Measurements from ENCODE around the gene DDX5.
A peak's percentile ranks its signal among the peaks of the same experiment; 100 is the strongest.
"Not testable (repeated sequence)": the region's sequence is repeated elsewhere in the genome, so short reads cannot be mapped to it uniquely, and the experiment has no call there.

Gene DDX5

DNA sequence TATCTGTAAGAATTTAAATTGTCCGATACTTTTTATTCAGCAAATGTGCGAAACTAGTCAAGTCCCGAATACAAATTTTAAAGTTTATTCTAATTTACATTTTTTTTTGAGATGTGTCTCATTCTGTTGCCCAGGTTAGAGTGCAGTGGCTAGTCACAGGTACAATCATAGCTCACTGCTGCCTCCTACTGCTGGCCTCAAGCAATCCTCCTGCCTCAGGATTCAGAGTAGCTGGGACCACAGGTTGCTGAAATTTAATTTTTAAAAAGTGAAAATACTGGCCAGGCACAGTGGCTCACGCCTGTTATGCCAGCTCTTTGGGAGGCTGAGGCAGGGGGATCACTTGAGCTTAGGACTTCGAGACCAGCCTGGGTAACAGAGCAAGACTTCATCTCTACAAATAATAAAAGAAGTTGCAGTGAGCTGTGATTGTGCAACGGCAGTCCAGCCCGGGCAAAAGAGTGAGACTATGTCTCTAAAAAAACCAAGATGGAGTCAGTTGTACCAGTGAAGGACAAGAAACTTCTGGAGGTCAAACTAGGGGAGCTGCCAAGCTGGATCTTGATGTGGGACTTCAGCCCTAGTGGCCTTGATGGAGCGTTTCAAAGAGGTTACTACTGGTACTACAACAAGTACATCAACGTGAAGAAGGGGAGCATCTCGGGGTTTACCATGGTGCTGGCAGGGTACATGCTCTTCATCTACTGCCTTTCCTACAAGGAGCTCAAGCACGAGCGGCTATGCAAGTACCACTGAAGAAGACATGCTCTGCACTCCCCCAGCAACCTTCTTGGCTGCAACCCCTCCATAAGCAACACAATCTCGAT lies 14.8 kb downstream of the DDX5 start:
- DNase-seq, result peak; percentile 79

GRCh38 chr17:64488301-64488700 lies 17.8 kb downstream of the DDX5 start:
- DNase-seq, result no peak

DNA sequence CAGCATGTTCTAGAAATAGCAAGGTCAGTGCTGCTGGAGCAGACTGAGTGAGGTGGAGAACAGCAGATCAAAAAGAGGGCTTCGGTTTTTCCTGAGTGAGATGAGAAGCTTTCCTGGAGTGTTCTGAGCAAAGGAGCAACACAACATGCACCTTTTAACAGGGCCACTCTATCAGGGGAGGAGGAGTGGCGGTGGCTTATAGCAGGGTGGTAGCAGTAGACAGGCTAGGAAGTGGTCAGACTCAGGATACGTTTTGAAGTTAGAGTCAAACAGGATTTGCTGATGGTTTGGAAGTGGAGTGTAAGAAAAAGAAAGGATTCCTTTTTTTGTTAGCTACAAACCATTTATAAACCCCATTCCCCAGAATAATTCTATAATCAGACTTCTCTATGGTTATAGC lies 21.7 kb downstream of the DDX5 start:
- no peak for DNase-seq

DNA sequence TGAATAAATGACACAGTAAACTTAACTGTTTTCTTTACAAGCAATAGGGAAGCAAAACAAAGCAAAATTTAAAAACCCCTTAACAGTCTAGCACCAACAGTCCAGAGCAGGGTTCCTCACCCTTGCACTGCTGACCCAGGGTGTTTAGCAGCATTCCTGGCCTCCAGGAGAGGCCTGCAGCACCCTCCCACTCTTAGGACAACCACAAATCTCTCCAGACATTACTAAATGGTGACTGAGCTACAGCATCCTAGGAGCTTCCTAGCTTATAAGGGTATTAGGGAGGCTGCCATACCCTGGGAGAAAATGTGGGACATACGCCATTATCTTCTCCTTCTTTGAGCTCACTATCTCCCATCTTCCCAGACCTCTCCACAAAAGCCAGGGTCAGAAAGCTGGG lies 25.1 kb downstream of the DDX5 start:
- no peak for DNase-seq

- no peak for DNase-seq
These were observed 28.2 kb downstream of the DDX5 start for GRCh38 chr17:64477849-64478248.

GRCh38 chr17:64472564-64472963 lies 33.5 kb downstream of the DDX5 start:
- DNase-seq, result no peak

- no peak for DNase-seq
These were observed 34.6 kb downstream of the DDX5 start for GRCh38 chr17:64471440-64471839.

GRCh38 chr17:64470625-64471024 lies 35.5 kb downstream of the DDX5 start:
- no peak for DNase-seq

- DNase-seq, result not testable (repeated sequence)
These were observed 39.3 kb downstream of the DDX5 start for GRCh38 chr17:64466834-64467233.

DNA sequence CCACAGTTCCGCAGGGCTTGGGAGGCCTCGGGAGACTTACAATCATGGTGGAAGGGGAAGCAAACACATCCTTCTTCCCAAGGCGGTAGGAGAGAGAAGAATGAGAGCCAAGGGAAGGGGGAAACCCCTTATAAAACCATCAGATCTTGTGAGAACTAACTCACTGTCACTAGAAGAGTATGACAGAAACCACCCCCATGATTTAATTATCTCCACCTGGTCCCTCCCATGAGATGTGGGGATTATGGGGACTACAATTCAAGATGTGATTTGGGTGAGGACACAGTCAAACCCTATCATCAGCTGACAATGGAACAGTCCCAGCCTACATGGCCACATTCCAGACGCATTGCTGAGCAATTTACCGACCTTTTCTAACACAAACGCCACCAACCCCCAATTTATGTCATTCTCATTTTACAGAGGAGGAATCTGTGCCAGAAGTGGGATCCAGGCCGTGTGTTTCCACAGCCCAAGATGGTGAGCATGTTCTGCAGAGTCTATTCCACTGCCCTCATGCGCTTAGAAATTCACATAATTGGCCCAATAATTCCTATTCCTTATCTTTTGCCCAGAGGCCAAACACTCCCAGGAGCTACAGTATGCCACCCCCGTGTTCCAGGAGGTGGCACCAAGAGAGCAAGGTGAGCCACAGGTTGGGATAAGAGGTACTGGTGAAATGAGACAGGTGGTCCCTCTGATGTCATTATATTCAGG lies 39.9 kb downstream of the DDX5 start:
- no peak for DNase-seq

GRCh38 chr17:64461788-64462187 lies 44.3 kb downstream of the DDX5 start:
- DNase-seq, result no peak

- no peak for DNase-seq
These were observed 45.1 kb downstream of the DDX5 start for GRCh38 chr17:64460955-64461354.

DNA sequence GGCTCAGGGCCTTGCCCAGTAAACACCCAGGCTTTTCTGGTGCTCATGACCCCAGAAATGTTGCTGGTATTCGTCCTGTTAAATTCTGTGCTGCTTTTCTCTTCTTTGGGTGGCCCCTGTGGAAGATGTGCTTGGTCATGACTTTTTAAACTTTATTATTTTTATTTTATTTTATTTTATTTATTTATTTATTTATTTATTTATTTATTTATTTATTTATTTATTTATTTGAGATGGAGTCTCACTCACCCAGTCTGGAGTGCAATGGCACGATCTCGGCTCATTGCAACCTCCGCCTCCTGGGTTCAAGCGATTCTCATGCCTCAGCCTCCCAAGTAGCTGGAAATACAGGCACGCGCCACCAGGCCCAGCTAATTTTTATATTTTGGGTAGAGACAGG lies 46.3 kb downstream of the DDX5 start:
- DNase-seq, result not testable (repeated sequence)

DNA sequence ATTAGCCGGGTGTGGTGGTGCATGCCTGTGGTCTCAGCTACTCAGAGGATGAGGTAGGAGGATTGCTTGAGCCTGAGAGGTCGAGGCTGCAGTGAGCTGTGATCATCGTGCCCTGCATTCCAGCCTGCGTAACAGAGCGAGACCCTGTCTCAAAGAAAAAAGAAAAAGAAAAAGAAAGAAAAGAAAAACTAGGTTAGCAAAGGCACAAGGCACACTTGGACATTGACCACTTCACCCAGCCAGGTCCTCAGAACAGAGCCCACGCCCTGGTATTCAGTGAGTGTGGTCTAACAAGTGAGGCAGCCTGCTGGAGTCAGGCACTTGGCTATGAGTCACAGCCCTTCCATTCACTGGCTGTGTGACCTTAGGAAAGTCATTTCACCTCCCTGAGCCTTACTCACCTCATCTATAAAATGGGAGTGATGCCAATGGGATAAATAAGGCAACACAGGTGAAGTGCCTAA lies 46.8 kb downstream of the DDX5 start:
- no peak for DNase-seq

- DNase-seq, result no peak
These were observed 47.3 kb downstream of the DDX5 start for GRCh38 chr17:64458756-64459155.

DNA sequence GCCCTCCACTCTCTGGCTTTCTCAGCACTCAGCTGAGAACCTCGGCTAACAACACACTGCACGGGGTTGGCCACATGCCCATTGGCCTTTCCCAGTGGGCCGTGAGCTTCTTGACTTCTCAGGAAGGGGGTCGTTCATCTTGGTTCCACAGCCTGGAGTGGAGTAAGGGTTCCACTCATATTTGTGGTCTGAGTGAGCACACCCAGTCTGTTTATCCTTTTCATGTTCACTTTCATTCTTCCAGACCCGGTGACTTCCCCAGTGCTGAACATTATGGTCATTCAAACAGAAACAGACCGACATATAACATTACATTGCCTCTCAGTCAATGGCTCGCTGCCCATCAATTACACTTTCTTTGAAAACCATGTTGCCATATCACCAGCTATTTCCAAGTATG lies 48.9 kb downstream of the DDX5 start:
- no peak for DNase-seq

GRCh38 chr17:64455993-64456885 lies 49.9 kb downstream of the DDX5 start:
- DNase-seq, result peak; percentile 47

DNA sequence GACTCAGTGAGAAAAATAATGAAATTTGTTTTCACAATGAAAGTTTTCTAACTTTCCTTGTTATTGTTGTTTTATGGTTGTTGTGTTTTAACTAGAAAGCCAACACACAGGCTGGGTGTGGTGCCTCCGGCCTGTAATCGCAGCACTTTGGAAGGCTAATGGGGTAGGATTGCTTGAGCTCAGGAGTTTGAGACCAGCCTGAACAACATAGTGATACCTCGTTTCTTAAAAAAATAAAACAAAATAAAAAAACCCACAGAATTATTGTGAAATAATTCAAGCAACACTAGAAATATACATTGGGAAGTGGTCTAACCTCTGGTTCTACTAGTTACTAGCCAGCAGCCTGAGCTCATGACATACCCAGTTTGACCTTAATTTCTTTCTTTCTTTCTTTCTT lies 56.5 kb downstream of the DDX5 start:
- peak; percentile 45 for DNase-seq

GRCh38 chr17:64448665-64449512 lies 57.2 kb downstream of the DDX5 start, which contains the start of gene MILR1:
Gene MILR1, plus strand, starts transcription at chr17:64449115. Its CDS starts 54 bp downstream, at chr17:64449169.
- DNase-seq, result peak; percentile 92
